ENCODE measurements around the gene SMO.

- TF ChIP-seq SIN3A (IDR thresholded peaks at IDR 0.05; ENCODE audit: borderline replicate concordance, insufficient read depth, low read length) (no peak), TAF1 (IDR thresholded peaks at IDR 0.05; ENCODE audit: borderline replicate concordance, insufficient read depth, low read length) (no peak)
Measured at GRCh38 chr7:129159539-129159938, 28.9 kb upstream of the SMO start.

Data from PFSK-1 (cell line).